Thymus (tissue), 11 donors: Measurements from ENCODE around the gene JMJD8. TPM values are rescaled to one million over a fixed set of nuclear protein-coding genes. Genes with fewer than 3 reads are reported as not detected.
A peak's percentile ranks its signal among the peaks of the same experiment; 100 is the strongest.

Experiments used
- DNase-seq, 9 donors: peaks; one replicate each; pipeline ENCODE4 v3.0.0-alpha.2; 2013; ENCODE audit warnings: low spot score in 9 of 9, low read depth in 6 of 9, missing footprints in 1 of 9
- H3K27ac ChIP-seq, 2 donors: one replicate each; pipeline ENCODE4 v1.5.1; 2013; ENCODE audit warnings: control low read depth in 1 of 2, low read depth in 1 of 2, low read length in 1 of 2, mild to moderate bottlenecking in 1 of 2, moderate library complexity in 1 of 2
- H3K27me3 ChIP-seq, 2 donors: one replicate each; pipeline ENCODE4 v1.5.1; 2013; ENCODE audit warnings: low read length in 1 of 2; ENCODE audit not compliant: control insufficient read depth in 2 of 2, insufficient read depth in 1 of 2
- H3K36me3 ChIP-seq, 2 donors: one replicate each; pipeline ENCODE4 v1.5.1; 2013; ENCODE audit warnings: low read length in 1 of 2, mild to moderate bottlenecking in 1 of 2, moderate library complexity in 1 of 2; ENCODE audit not compliant: control insufficient read depth in 2 of 2, insufficient read depth in 2 of 2
- H3K4me1 ChIP-seq, 2 donors: one replicate each; pipeline ENCODE4 v1.5.1; 2013; ENCODE audit warnings: low read length in 2 of 2; ENCODE audit not compliant: control insufficient read depth in 2 of 2, insufficient read depth in 2 of 2
- H3K4me3 ChIP-seq, 2 donors: one replicate each; pipeline ENCODE4 v1.5.1; 2013; ENCODE audit warnings: low read length in 2 of 2, control low read depth in 1 of 2, mild to moderate bottlenecking in 1 of 2
- H3K9me3 ChIP-seq, 2 donors: one replicate each; pipeline ENCODE4 v1.5.1; 2013; ENCODE audit warnings: low read length in 1 of 2, mild to moderate bottlenecking in 1 of 2; ENCODE audit not compliant: control insufficient read depth in 2 of 2, insufficient read depth in 1 of 2
- WGBS: extraction: QIAGEN DNeasy Blood & Tissue Kit; methylation state at CpG from one replicate; pipeline ENCODE4 v1.1.7; 2013; 5-methylcytosine and 5-hydroxymethylcytosine counted together
- polyA plus RNA-seq: library from polyadenylated mRNA; stranded (reverse); fragments of 200-250 nt; gene quantifications from one replicate; pipeline ENCODE4 v1.2.3, GENCODE V29; 2013
- total RNA-seq: library from RNA; stranded (reverse); fragments of 120-200 nt; gene quantifications from one replicate; pipeline ENCODE4 v1.2.4, GENCODE V29; 2013
- donor health status: healthy.

The JMJD8 gene
- total and polyA plus RNA-seq, 2 donors: 23.4 to 31.2 TPM

GRCh38 chr16:718922-719321, 34.8 kb upstream of the JMJD8 start:
- peaks cover 0 to 12% of the 10 kb centered on the region in 2 donors for H3K9me3 ChIP-seq
- no peaks in the 10 kb centered on the region for H3K36me3 ChIP-seq
- peak overlapping the region; percentile 77 to 99 for H3K27ac ChIP-seq
- peaks cover 2 to 41% of the 10 kb centered on the region in 2 donors for H3K27me3 ChIP-seq
- H3K4me1 ChIP-seq: peaks cover 56 to 80% of the 10 kb centered on the region in 2 donors
- peak overlapping the region; percentile 23 to 93 for H3K4me3 ChIP-seq
- DNase-seq: no peak
- 92% methylated on average over 6 of the region's 6 CpGs for WGBS

GRCh38 chr16:718389-718788, 34.3 kb upstream of the JMJD8 start:
- Histone ChIP-seq H3K4me1 (peaks cover 52 to 76% of the 10 kb centered on the region in 2 donors), H3K36me3 (no peaks in the 10 kb centered on the region), H3K4me3 (no peak overlapping the region), H3K27me3 (peaks cover 4 to 45% of the 10 kb centered on the region in 2 donors), H3K27ac (no peak overlapping the region), H3K9me3 (peaks cover 0 to 12% of the 10 kb centered on the region in 2 donors)
- WGBS: 96% methylated on average over 9 of the region's 9 CpGs
- no peak for DNase-seq

GRCh38 chr16:717450-718245, 33.5 kb upstream of the JMJD8 start:
- Histone ChIP-seq H3K36me3 (no peaks in the 10 kb centered on the region), H3K9me3 (peaks cover 0 to 12% of the 10 kb centered on the region in 2 donors), H3K4me1 (peaks cover 44 to 68% of the 10 kb centered on the region in 2 donors), H3K27me3 (peaks cover 4 to 49% of the 10 kb centered on the region in 2 donors), H3K4me3 (no peak overlapping the region), H3K27ac (no peak overlapping the region)
- 89% methylated on average over 32 of the region's 32 CpGs for WGBS
- DNase-seq: no peak

GRCh38 chr16:716768-717325, 32.7 kb upstream of the JMJD8 start:
- Histone ChIP-seq H3K9me3 (peaks cover 0 to 8% of the 10 kb centered on the region in 2 donors), H3K36me3 (no peaks in the 10 kb centered on the region), H3K27me3 (peaks cover 4 to 49% of the 10 kb centered on the region in 2 donors), H3K4me3 (no peak overlapping the region), H3K27ac (no peak overlapping the region), H3K4me1 (peaks cover 36 to 60% of the 10 kb centered on the region in 2 donors)
- WGBS: 94% methylated on average over 28 of the region's 29 CpGs
- DNase-seq: no peak

- no peak for DNase-seq
- peaks cover 4 to 53% of the 10 kb centered on the region in 2 donors for H3K27me3 ChIP-seq
- H3K4me3 ChIP-seq: peak overlapping the region; percentile 19 to 88
- WGBS: 47% methylated on average over 12 of the region's 12 CpGs
- peaks cover 33 to 55% of the 10 kb centered on the region in 2 donors for H3K4me1 ChIP-seq
- no peak overlapping the region for H3K27ac ChIP-seq
- H3K9me3 ChIP-seq: peaks cover 0 to 3% of the 10 kb centered on the region in 2 donors
- no peaks in the 10 kb centered on the region for H3K36me3 ChIP-seq
These were observed 32.0 kb upstream of the JMJD8 start for GRCh38 chr16:716200-716568.

GRCh38 chr16:715477-716199, 31.5 kb upstream of the JMJD8 start:
- peak overlapping the region; percentile 26 to 88 for H3K4me3 ChIP-seq
- WGBS: 4% methylated on average over 74 of the region's 74 CpGs
- H3K27me3 ChIP-seq: peaks cover 4 to 58% of the 10 kb centered on the region in 2 donors
- peak in 1 of 9 donors; percentile 55 for DNase-seq
- peak overlapping the region in 1 of 2 donors; percentile 18 for H3K27ac ChIP-seq
- H3K4me1 ChIP-seq: peaks cover 33 to 54% of the 10 kb centered on the region in 2 donors
- H3K9me3 ChIP-seq: peaks cover 0 to 1% of the 10 kb centered on the region in 2 donors
- no peaks in the 10 kb centered on the region for H3K36me3 ChIP-seq

- no peaks in the 10 kb centered on the region for H3K9me3 ChIP-seq
- peak within 1 kb of the TSS in 1 of 2 donors; percentile 18 for H3K27ac ChIP-seq
- DNase-seq: peak in 6 of 9 donors; percentile 75 to 92 (median 86)
- H3K27me3 ChIP-seq: peaks cover 8 to 66% of the 10 kb centered on the region in 2 donors
- 6% methylated on average over 108 of the region's 108 CpGs for WGBS
- H3K4me3 ChIP-seq: peak within 1 kb of the TSS; percentile 26 to 88
- H3K4me1 ChIP-seq: peaks cover 31 to 46% of the 10 kb centered on the region in 2 donors
- H3K36me3 ChIP-seq: no peaks in the 10 kb centered on the region
These were observed 30.7 kb upstream of the JMJD8 start, which contains the start of gene METRN for GRCh38 chr16:714558-715476. METRN (plus strand) TSS chr16:715118; CDS start chr16:715290, 172 bp downstream.

GRCh38 chr16:714079-714478, 29.9 kb upstream of the JMJD8 start:
- peaks cover 24 to 39% of the 10 kb centered on the region in 2 donors for H3K4me1 ChIP-seq
- DNase-seq: no peak
- H3K4me3 ChIP-seq: no peak overlapping the region
- 71% methylated on average over 11 of the region's 11 CpGs for WGBS
- H3K27me3 ChIP-seq: peaks cover 8 to 74% of the 10 kb centered on the region in 2 donors
- H3K36me3 ChIP-seq: no peaks in the 10 kb centered on the region
- no peak overlapping the region for H3K27ac ChIP-seq
- no peaks in the 10 kb centered on the region for H3K9me3 ChIP-seq
